ENCODE data around the gene PGAM5. TPM values are rescaled to one million over a fixed set of nuclear protein-coding genes. Genes with fewer than 3 reads are reported as not detected.

The PGAM5 gene
- total RNA-seq = 39.2 and 57.0 TPM in 2 replicates

GRCh38 chr12:132710405-132711079 is at the start of gene PGAM5:
Gene PGAM5, plus strand, starts transcription at chr12:132710842. Its CDS starts 35 bp downstream, at chr12:132710877.

GRCh38 chr12:132687211-132688164 is 23.2 kb upstream of the PGAM5 start, which contains the start of the genes POLE and PXMP2:
Gene POLE, minus strand, starts transcription at chr12:132687342. Its CDS starts 27 bp downstream, at chr12:132687315.
Gene PXMP2, plus strand, starts transcription at chr12:132687587. Its CDS starts 84 bp downstream, at chr12:132687671.

GRCh38 chr12:132761032-132761920 is 50.6 kb downstream of the PGAM5 start, which contains the start of gene ANKLE2:
Gene ANKLE2, minus strand, starts transcription at chr12:132761832. Its CDS starts 34 bp downstream, at chr12:132761798.

Other genes with a start within 250 kb of the PGAM5 start
- gene FBRSL1, start 220.7 kb upstream of the PGAM5 start, total RNA-seq = 2.0 and 2.1 TPM in 2 replicates
- gene LRCOL1, start 100.3 kb upstream of the PGAM5 start, total RNA-seq = 0.33 and 0.37 TPM in 2 replicates
- not detected in 2 replicates for gene P2RX2, start 92.1 kb upstream of the PGAM5 start, total RNA-seq
- gene POLE, start 23.5 kb upstream of the PGAM5 start, total RNA-seq = 16.4 and 49.5 TPM in 2 replicates
- 9.8 and 12.9 TPM in 2 replicates for gene PXMP2, start 23.3 kb upstream of the PGAM5 start, total RNA-seq
- 65.1 and 82.7 TPM in 2 replicates for gene ANKLE2, start 51.0 kb downstream of the PGAM5 start, total RNA-seq
- 195 and 237 TPM in 2 replicates for gene GOLGA3, start 118.0 kb downstream of the PGAM5 start, total RNA-seq
- gene CHFR, start 176.8 kb downstream of the PGAM5 start, total RNA-seq = 34.0 and 35.5 TPM in 2 replicates
- 13.9 and 15.3 TPM in 2 replicates for gene ZNF605, start 245.5 kb downstream of the PGAM5 start, total RNA-seq

Measured in uterine smooth muscle cell (primary cell).